ENCODE data around the gene CA11.

CA11 gene

DNA sequence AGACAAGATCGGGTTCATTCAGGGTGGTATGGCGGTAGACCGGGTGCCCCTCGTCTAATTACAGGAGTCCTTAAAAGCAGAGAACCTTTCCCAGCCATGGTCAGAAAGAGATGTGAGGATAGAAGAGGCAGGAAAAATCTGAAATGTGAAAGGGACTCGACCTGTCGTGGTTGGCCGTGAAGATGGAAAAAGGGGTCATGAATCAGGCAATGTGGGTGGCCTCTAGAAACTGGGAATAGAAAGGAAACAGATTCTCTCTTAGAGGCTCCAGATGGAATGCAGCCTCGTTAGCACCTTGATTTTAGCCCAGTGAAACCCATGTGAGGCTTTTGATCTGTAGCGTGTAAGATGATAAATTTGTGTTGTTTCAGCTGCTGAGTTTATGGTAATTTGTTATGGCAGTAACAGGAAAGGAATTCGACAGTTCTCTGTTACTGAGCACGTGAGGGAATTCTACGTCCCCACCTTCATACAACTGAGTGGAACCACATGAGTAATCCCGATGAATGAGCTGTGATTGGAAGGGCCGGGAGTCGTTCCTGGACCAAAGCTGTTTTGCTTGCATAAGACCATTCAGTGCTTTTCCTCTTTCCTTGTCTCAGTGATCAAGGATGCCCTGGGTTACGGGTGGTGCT lies 11.0 kb upstream of the CA11 start:
- Histone ChIP-seq H3K9me3 (ENCODE audit: control insufficient read depth in 2 of 2, low read length in 2 of 2) (no peaks in the 10 kb centered on the region), H3K27ac (ENCODE audit: low read length) (no peak overlapping the region), H3K36me3 (ENCODE audit: control insufficient read depth in 2 of 2, insufficient read depth in 2 of 2, low read length in 2 of 2) (no peaks in the 10 kb centered on the region), H3K4me3 (ENCODE audit: low read length in 2 of 2) (no peak overlapping the region), H3K4me1 (ENCODE audit: control insufficient read depth, insufficient read depth, low read length) (peaks cover 5% of the 10 kb centered on the region), H3K9ac (ENCODE audit: low read length in 2 of 2) (no peak overlapping the region), H3K27me3 (ENCODE audit: control insufficient read depth in 1 of 2, insufficient read depth in 2 of 2, low read length in 2 of 2) (no peaks in the 10 kb centered on the region)

DNA sequence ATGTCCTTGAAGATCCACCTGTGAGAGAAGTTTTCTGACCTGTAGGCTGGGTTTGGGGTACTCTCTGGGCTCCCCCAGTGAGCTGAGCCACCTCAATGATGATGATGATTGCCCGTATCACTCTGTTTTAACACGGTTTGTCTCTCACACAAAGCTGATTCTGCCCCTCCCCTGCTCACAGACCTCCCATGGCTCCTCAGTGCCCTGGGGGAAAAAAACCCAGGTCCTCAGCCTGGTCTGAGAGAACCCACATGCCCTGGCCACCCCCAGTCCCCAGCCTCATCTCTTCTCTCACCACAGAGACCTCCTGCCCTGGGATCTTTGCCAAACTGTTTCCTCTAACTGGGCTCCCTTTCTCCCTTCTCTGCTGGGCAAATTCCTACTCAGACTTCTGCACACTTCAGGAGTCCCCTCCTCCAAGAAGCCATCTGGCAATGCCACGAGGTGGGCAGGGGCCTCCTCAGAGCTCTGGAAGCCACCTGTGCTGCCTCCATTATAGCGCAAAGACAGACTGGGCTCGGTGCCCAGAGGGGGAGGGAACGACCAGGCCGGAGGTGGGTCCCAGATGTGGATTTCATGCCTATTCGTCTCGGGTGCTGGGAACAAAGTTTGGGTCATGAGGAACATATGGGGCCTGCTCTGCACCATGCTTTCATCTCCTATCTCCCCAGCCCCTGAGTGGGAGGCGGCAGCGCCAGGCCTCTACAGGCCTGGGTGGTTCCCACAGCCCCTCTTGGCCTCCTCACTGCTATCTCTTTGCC lies 8.5 kb upstream of the CA11 start:
- Histone ChIP-seq H3K27ac (ENCODE audit: low read length) (no peak overlapping the region), H3K9ac (ENCODE audit: low read length in 2 of 2) (no peak overlapping the region), H3K9me3 (ENCODE audit: control insufficient read depth in 2 of 2, low read length in 2 of 2) (no peaks in the 10 kb centered on the region), H3K4me3 (ENCODE audit: low read length in 2 of 2) (no peak overlapping the region), H3K27me3 (ENCODE audit: control insufficient read depth in 1 of 2, insufficient read depth in 2 of 2, low read length in 2 of 2) (no peaks in the 10 kb centered on the region), H3K4me1 (ENCODE audit: control insufficient read depth, insufficient read depth, low read length) (no peaks in the 10 kb centered on the region), H3K36me3 (ENCODE audit: control insufficient read depth in 2 of 2, insufficient read depth in 2 of 2, low read length in 2 of 2) (no peaks in the 10 kb centered on the region)

- Histone ChIP-seq H3K27me3 (ENCODE audit: control insufficient read depth in 1 of 2, insufficient read depth in 2 of 2, low read length in 2 of 2) (no peaks in the 10 kb centered on the region), H3K27ac (ENCODE audit: low read length) (no peak overlapping the region), H3K36me3 (ENCODE audit: control insufficient read depth in 2 of 2, insufficient read depth in 2 of 2, low read length in 2 of 2) (no peaks in the 10 kb centered on the region), H3K9me3 (ENCODE audit: control insufficient read depth in 2 of 2, low read length in 2 of 2) (no peaks in the 10 kb centered on the region), H3K9ac (ENCODE audit: low read length in 2 of 2) (no peak overlapping the region), H3K4me3 (ENCODE audit: low read length in 2 of 2) (no peak overlapping the region), H3K4me1 (ENCODE audit: control insufficient read depth, insufficient read depth, low read length) (no peaks in the 10 kb centered on the region)
These were observed 5.7 kb upstream of the CA11 start for GRCh38 chr19:48651683-48652048.

DNA sequence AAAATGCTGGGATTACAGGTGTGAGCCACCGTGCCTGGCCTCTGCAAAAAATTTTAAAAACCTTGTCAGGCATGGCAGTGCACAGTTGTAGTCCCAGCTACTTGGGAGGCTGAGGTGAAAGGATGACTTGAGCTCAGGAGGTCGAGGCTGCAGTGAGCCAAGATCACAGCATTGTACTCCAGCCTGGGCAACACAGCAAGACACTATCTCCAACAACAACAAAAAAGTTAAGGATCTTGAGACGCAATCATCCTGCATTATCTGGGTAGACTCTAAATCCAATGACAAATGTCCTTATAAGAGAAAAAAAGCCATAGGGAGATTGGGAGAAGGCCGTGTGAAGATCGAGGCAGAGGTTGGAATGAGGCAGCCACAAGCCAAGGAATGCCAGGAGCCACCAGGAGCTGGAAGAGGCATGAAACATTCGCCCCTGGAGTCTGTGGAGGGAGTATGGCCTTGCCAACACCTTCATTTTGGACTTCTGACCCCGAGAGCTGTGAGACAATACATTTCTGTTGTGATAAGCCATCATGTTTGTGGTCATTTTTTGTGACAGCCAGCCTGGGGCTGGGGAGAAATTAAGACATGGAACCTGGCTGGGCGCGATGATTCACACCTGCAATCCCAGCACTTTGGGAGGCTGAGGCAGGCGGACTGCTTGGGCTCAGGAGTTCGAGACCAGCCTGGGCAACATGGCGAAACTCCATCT lies 5.1 kb upstream of the CA11 start:
- Histone ChIP-seq H3K4me3 (ENCODE audit: low read length in 2 of 2) (no peak overlapping the region), H3K9me3 (ENCODE audit: control insufficient read depth in 2 of 2, low read length in 2 of 2) (no peaks in the 10 kb centered on the region), H3K9ac (ENCODE audit: low read length in 2 of 2) (no peak overlapping the region), H3K4me1 (ENCODE audit: control insufficient read depth, insufficient read depth, low read length) (no peaks in the 10 kb centered on the region), H3K27me3 (ENCODE audit: control insufficient read depth in 1 of 2, insufficient read depth in 2 of 2, low read length in 2 of 2) (no peaks in the 10 kb centered on the region), H3K36me3 (ENCODE audit: control insufficient read depth in 2 of 2, insufficient read depth in 2 of 2, low read length in 2 of 2) (no peaks in the 10 kb centered on the region), H3K27ac (ENCODE audit: low read length) (no peak overlapping the region)

DNA sequence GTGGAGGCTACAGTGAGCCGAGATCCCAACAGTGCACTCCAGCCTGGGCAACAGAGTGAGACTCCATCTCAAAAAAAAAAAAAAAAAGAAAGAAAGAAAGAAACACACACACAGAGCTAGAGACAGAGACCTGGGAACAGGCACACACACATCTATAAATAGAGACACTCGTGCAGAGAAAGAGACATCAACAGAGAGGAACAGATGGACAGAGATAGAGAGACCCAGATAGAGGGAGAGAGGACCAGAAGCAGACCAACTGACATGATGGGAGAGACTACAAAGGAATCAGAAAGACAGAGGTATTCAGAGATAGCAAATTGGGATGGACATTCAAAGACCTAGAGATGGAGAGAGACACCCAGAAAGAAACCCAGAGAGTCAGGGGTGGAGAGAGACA lies 2.1 kb upstream of the CA11 start:
- H3K4me1 ChIP-seq (ENCODE audit: control insufficient read depth, insufficient read depth, low read length): peaks cover 16% of the 10 kb centered on the region
- no peaks in the 10 kb centered on the region for H3K27me3 ChIP-seq (ENCODE audit: control insufficient read depth in 1 of 2, insufficient read depth in 2 of 2, low read length in 2 of 2)
- H3K4me3 ChIP-seq (ENCODE audit: low read length in 2 of 2): no peak overlapping the region
- no peaks in the 10 kb centered on the region for H3K9me3 ChIP-seq (ENCODE audit: control insufficient read depth in 2 of 2, low read length in 2 of 2)
- no peak overlapping the region for H3K9ac ChIP-seq (ENCODE audit: low read length in 2 of 2)
- no peak overlapping the region for H3K27ac ChIP-seq (ENCODE audit: low read length)
- H3K36me3 ChIP-seq (ENCODE audit: control insufficient read depth in 2 of 2, insufficient read depth in 2 of 2, low read length in 2 of 2): no peaks in the 10 kb centered on the region

GRCh38 chr19:48646722-48647216 lies 782 bp upstream of the CA11 start:
- peak overlapping the region in 1 of 2 donors; percentile 35 for H3K4me3 ChIP-seq (ENCODE audit: low read length in 2 of 2)

GRCh38 chr19:48645620-48646000 lies 377 bp downstream of the CA11 start:
- Histone ChIP-seq H3K4me1 (ENCODE audit: control insufficient read depth, insufficient read depth, low read length) (peaks cover 16% of the 10 kb centered on the region), H3K36me3 (ENCODE audit: control insufficient read depth in 2 of 2, insufficient read depth in 2 of 2, low read length in 2 of 2) (no peaks in the 10 kb centered on the region), H3K27ac (ENCODE audit: low read length) (peak overlapping the region; percentile 92), H3K9ac (ENCODE audit: low read length in 2 of 2) (peak overlapping the region; percentile 76), H3K9me3 (ENCODE audit: control insufficient read depth in 2 of 2, low read length in 2 of 2) (no peaks in the 10 kb centered on the region), H3K27me3 (ENCODE audit: control insufficient read depth in 1 of 2, insufficient read depth in 2 of 2, low read length in 2 of 2) (no peaks in the 10 kb centered on the region), H3K4me3 (ENCODE audit: low read length in 2 of 2) (peak overlapping the region; percentile 79 to 87)

More at GRCh38 chr19:48646722-48647216, 782 bp upstream of the CA11 start:
- H3K36me3 ChIP-seq (ENCODE audit: control insufficient read depth in 2 of 2, insufficient read depth in 2 of 2, low read length in 2 of 2): no peaks in the 10 kb centered on the region
- H3K27ac ChIP-seq (ENCODE audit: low read length): peak overlapping the region; percentile 92
- H3K27me3 ChIP-seq (ENCODE audit: control insufficient read depth in 1 of 2, insufficient read depth in 2 of 2, low read length in 2 of 2): no peaks in the 10 kb centered on the region
- H3K9me3 ChIP-seq (ENCODE audit: control insufficient read depth in 2 of 2, low read length in 2 of 2): no peaks in the 10 kb centered on the region
- H3K9ac ChIP-seq (ENCODE audit: low read length in 2 of 2): peak overlapping the region in 1 of 2 donors; percentile 76
- H3K4me1 ChIP-seq (ENCODE audit: control insufficient read depth, insufficient read depth, low read length): peaks cover 16% of the 10 kb centered on the region

DNA sequence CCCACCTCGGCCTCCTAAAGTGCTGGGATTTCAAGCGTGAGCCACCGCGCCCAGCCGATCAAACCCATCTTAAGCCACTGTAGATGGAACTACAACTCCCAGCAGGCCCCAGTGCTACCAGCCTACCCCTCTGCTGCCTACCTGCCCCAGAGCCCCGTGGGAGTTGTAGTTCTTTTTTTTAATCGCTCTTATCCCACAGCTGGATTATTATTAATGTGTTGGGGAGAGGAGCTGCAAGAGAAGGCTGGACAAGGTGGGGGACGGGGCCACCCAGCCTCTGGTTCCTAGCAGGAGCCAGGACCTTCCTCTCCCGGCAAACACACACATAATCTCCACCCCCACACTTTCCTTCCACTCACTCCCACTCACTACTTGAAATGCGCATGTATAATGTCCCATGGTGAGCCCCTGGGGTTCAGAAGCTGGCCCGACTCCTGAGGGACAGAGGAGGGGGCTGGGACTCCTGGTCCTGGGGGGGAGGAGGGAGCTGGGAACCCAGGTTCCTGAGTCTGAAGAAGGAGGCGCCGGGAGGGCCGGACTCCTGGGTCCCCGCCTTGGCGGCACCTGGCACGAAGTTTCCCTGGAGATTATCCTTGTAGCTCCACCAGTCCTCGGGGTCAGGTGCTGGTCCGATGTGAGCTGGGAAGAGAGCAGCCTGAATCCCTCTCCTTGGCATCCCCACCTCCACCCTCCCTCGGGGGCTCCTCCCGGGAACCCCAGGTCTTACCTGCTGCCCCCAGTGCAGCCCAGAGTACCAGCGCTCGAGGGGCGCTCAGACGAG lies 958 bp downstream of the CA11 start:
- no peaks in the 10 kb centered on the region for H3K9me3 ChIP-seq (ENCODE audit: control insufficient read depth in 2 of 2, low read length in 2 of 2)
- peak overlapping the region; percentile 76 for H3K9ac ChIP-seq (ENCODE audit: low read length in 2 of 2)
- peak overlapping the region; percentile 79 to 87 for H3K4me3 ChIP-seq (ENCODE audit: low read length in 2 of 2)
- H3K27me3 ChIP-seq (ENCODE audit: control insufficient read depth in 1 of 2, insufficient read depth in 2 of 2, low read length in 2 of 2): no peaks in the 10 kb centered on the region
- peak overlapping the region; percentile 92 for H3K27ac ChIP-seq (ENCODE audit: low read length)
- H3K4me1 ChIP-seq (ENCODE audit: control insufficient read depth, insufficient read depth, low read length): peaks cover 16% of the 10 kb centered on the region
- H3K36me3 ChIP-seq (ENCODE audit: control insufficient read depth in 2 of 2, insufficient read depth in 2 of 2, low read length in 2 of 2): no peaks in the 10 kb centered on the region

GRCh38 chr19:48644355-48644754 lies 1.6 kb downstream of the CA11 start:
- Histone ChIP-seq H3K4me1 (ENCODE audit: control insufficient read depth, insufficient read depth, low read length) (peaks cover 19% of the 10 kb centered on the region), H3K36me3 (ENCODE audit: control insufficient read depth in 2 of 2, insufficient read depth in 2 of 2, low read length in 2 of 2) (no peaks in the 10 kb centered on the region), H3K9me3 (ENCODE audit: control insufficient read depth in 2 of 2, low read length in 2 of 2) (no peaks in the 10 kb centered on the region), H3K9ac (ENCODE audit: low read length in 2 of 2) (peak overlapping the region; percentile 32 to 36), H3K27me3 (ENCODE audit: control insufficient read depth in 1 of 2, insufficient read depth in 2 of 2, low read length in 2 of 2) (no peaks in the 10 kb centered on the region), H3K27ac (ENCODE audit: low read length) (no peak overlapping the region), H3K4me3 (ENCODE audit: low read length in 2 of 2) (peak overlapping the region; percentile 79 to 87)

DNA sequence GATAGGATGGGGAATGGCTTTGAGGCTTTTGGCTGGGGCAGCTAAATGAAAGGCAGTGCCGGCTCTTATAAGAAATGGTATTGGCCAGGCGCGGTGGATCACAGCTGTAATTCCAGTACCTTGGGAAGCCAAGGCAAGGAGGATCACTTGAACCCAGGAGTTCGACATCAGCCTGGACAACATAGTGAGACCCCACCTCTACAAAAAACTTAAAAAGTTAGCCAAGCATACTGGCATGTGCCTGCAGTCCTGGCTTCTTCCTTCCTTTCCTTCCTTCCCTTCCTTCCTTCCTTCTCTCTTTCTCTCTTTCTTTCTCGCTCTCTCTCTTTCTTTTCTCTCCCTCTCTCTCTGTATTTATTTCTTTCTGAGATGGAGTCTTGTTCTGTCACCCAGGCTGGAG lies 3.1 kb downstream of the CA11 start:
- Histone ChIP-seq H3K27ac (ENCODE audit: low read length) (no peak overlapping the region), H3K27me3 (ENCODE audit: control insufficient read depth in 1 of 2, insufficient read depth in 2 of 2, low read length in 2 of 2) (no peaks in the 10 kb centered on the region), H3K4me3 (ENCODE audit: low read length in 2 of 2) (no peak overlapping the region), H3K9ac (ENCODE audit: low read length in 2 of 2) (no peak overlapping the region), H3K4me1 (ENCODE audit: control insufficient read depth, insufficient read depth, low read length) (peaks cover 26% of the 10 kb centered on the region), H3K9me3 (ENCODE audit: control insufficient read depth in 2 of 2, low read length in 2 of 2) (no peaks in the 10 kb centered on the region), H3K36me3 (ENCODE audit: control insufficient read depth in 2 of 2, insufficient read depth in 2 of 2, low read length in 2 of 2) (no peaks in the 10 kb centered on the region)
